Caki2 (cell line): ENCODE measurements around the gene ANGEL1. TPM values are rescaled to one million over a fixed set of nuclear protein-coding genes. Genes with fewer than 3 reads are reported as not detected.

ENCODE experiments used
- DNase-seq: peaks from one replicate; pipeline ENCODE4 v3.0.0-alpha.2; 2015; ENCODE audit warnings: low read depth
- in situ Hi-C: cut with HindIII; loops from 2 replicates; pipeline ENCODE4 v1.10.0; 2016; ENCODE audit warnings: low sequenced_read_pairs, low pct_unique_long_range_greater_than_20kb, mixed read lengths
- total RNA-seq: library from RNA; depleted of rRNA; stranded (reverse); fragments of >200 nt; shearing (Covaris generic); gene quantifications from 2 replicates; pipeline ENCODE4 v1.2.3, GENCODE V29; 2014; ENCODE audit warnings: low replicate concordance; rRNA removed

ANGEL1 gene
- total RNA-seq, 1 experiment from 2014 or later, result 11.8 TPM

- in situ Hi-C loops, result no loop called here
- DNase-seq, result no peak
Measured at GRCh38 chr14:76755610-76756370, 56.9 kb downstream of the ANGEL1 start.

GRCh38 chr14:76754586-76754985 is 58.1 kb downstream of the ANGEL1 start:
- DNase-seq, result no peak
- in situ Hi-C loops, result no loop called here

- DNase-seq, result no peak
- in situ Hi-C loops, result no loop called here
Measured at GRCh38 chr14:76753541-76754198, 59.0 kb downstream of the ANGEL1 start.

GRCh38 chr14:76752744-76753143 is 59.9 kb downstream of the ANGEL1 start:
- no peak for DNase-seq
- in situ Hi-C loops, result no loop called here

- in situ Hi-C loops, result no loop called here
Measured at GRCh38 chr14:76742966-76743365, 69.7 kb downstream of the ANGEL1 start.

GRCh38 chr14:76742185-76742584 is 70.5 kb downstream of the ANGEL1 start:
- DNase-seq, result no peak

More at GRCh38 chr14:76742966-76743365, 69.7 kb downstream of the ANGEL1 start:
- DNase-seq, result no peak

GRCh38 chr14:76741074-76741473 is 71.6 kb downstream of the ANGEL1 start:
- in situ Hi-C loops, result no loop called here
- DNase-seq, result no peak

More at GRCh38 chr14:76742185-76742584, 70.5 kb downstream of the ANGEL1 start:
- in situ Hi-C loops, result no loop called here

Other genes starting within 250 kb of the ANGEL1 start
- gene VASH1, start 51.4 kb downstream of the ANGEL1 start, total RNA-seq, result not detected in 2 replicates
- not detected in 2 replicates for gene LRRC74A, start 13.5 kb upstream of the ANGEL1 start, total RNA-seq
- gene IRF2BPL, start 215.8 kb upstream of the ANGEL1 start, total RNA-seq, result 45.8 and 55.8 TPM in 2 replicates